Neuron (in vitro differentiated cells): ENCODE results near the gene TMEM229B.

ENCODE experiments used
- H2AFZ ChIP-seq: one replicate; pipeline ENCODE4 v1.6.1; 2013; ENCODE audit warnings: low read depth, mild to moderate bottlenecking, inconsistent platforms, low read length, moderate library complexity
- H3K27me3 ChIP-seq: one replicate; pipeline ENCODE4 v1.6.1; 2013; ENCODE audit warnings: low read length; ENCODE audit not compliant: insufficient read depth
- H3K36me3 ChIP-seq: one replicate; pipeline ENCODE4 v1.6.1; 2013; ENCODE audit warnings: low read length; ENCODE audit not compliant: insufficient read depth
- H3K4me1 ChIP-seq: one replicate; pipeline ENCODE4 v1.6.1; 2013; ENCODE audit warnings: low read length; ENCODE audit not compliant: insufficient read depth
- H3K4me3 ChIP-seq: 2 replicates; pipeline ENCODE4 v1.5.1; 2013; ENCODE audit warnings: mild to moderate bottlenecking, low read length, moderate library complexity
- H3K9me3 ChIP-seq: one replicate; pipeline ENCODE4 v1.6.1; 2013; ENCODE audit warnings: low read length

Gene TMEM229B

DNA sequence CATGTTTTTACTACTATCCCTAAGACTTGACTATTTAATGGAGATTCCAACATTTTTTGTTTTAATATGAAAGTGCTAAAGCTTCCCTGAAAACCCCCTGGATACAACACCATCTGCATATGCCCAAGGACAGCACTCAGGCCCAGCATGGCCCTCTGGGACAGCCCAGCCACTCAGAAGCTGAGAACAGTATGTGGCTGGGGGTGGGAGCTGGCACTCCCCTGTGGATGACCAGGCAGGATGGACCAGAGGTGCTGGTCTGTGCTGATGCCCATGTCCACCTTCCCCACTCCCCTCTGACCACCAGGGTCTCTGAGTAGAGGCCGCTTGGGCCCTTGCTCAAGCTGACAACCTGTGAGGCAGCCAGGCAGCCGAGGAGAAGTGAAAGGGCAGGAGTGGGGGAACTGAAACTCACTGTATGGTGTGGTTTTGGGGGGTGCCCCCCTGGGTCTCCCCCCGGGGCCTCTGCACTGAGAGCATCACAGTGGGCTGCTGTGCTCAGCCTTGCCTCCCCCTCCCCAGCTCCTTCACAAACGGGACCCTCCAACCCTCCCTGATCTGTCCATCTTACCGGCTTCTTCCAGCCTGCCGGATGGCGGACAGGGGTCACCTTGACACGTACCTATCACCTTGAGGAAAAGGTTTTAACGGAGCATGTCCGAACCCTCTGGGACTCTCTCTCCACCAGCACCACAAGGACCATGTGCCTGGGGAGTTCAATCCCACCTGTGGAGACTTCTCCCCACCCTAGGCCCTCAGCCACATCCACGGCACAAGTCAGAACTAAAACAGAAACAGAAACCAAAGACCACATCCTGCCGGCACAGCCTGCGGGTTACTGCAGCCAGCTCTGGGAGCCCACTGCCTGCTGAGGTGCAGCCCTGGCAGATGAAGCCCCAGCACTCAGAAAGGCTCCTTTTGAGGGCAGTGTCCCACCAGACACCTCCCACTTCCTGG is at the start of gene TMEM229B:
Gene TMEM229B, minus strand, starts transcription at position 785 of the 957 bp plus-strand sequence. CDS start 14,798 bp downstream, outside the sequence.
- no peak within 1 kb of the TSS for H2AFZ ChIP-seq
- H3K9me3 ChIP-seq = peaks cover 4% of the 10 kb centered on the region
- no peaks in the 10 kb centered on the region for H3K36me3 ChIP-seq
- H3K4me3 ChIP-seq = no peak within 1 kb of the TSS
- peaks cover 5% of the 10 kb centered on the region for H3K27me3 ChIP-seq
- no peaks in the 10 kb centered on the region for H3K4me1 ChIP-seq

GRCh38 chr14:67537736-67538135 is 49.2 kb upstream of the TMEM229B start:
- H3K9me3 ChIP-seq = no peaks in the 10 kb centered on the region
- H3K36me3 ChIP-seq = no peaks in the 10 kb centered on the region
- no peak overlapping the region for H2AFZ ChIP-seq
- H3K27me3 ChIP-seq = no peaks in the 10 kb centered on the region
- no peak overlapping the region for H3K4me3 ChIP-seq
- H3K4me1 ChIP-seq = peaks cover 17% of the 10 kb centered on the region

DNA sequence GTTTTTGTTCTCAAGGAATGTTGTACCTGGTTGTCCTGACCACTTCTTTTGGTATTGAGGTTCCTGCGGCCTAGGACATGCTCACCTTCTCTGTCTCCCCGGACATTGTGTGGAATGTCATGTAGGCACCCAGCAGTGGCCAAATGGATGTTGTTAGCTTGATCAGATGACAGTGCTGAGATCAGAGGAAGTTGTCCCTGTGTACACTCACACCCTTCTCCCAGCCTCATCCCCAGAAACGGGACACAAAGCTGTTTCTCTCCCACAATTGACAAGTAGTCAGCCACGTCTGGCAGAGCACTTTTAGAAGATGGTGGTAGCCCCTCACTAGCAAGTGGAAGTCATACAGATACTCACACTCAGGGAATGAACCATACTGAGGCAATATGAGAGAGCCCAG is 47.6 kb upstream of the TMEM229B start:
- Histone ChIP-seq H3K4me3 (no peak overlapping the region), H3K36me3 (no peaks in the 10 kb centered on the region), H3K4me1 (peaks cover 17% of the 10 kb centered on the region), H2AFZ (no peak overlapping the region), H3K27me3 (peaks cover 2% of the 10 kb centered on the region), H3K9me3 (no peaks in the 10 kb centered on the region)

- peak overlapping the region; percentile 66 for H3K4me3 ChIP-seq
- peaks cover 17% of the 10 kb centered on the region for H3K27me3 ChIP-seq
Observed at GRCh38 chr14:67533754-67534085, 45.2 kb upstream of the TMEM229B start.

DNA sequence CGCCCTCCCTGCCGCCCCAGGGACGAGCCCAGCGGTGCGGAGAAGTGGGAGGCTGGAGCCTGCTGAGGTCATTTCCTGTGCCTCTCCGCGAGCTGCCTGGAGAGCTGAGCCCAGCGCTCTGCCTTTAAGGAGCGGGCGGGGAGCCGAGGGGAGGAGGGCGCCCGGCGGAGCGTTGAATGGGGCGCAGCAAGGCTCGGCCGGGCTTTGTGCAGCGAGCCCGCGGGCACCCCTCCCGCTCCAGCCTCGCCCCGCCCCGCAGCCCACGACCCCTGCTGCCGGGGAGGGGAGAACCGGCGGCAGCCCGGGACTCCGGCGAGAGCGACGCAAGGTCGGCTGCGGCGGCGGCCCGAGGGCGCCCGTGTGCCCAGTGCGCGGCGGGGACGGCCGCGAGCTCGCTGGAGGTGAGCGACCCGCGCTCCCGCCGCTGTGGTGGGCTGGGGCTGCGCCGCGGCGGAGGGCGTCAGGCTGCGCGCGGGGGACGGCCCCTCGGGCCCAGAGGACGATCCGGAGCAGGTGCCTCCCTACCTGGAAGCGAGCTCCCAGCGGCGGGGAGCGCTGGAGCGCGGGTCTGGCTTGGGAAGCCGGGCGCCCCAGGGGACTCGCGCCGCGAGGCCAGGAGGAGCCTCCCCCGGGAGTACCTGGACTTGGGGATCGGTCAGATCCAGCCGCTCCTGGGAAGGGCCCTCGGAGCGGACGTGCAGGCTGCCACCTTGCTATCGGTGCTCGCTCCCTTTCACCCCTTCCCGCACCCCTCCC is 44.7 kb upstream of the TMEM229B start, which contains the start of gene PLEKHH1:
Gene PLEKHH1, plus strand, starts transcription at position 293 of the 756 bp plus-strand sequence. CDS start 8,578 bp downstream, outside the sequence.
- peak within 1 kb of the TSS; percentile 66 for H3K4me3 ChIP-seq
- H3K27me3 ChIP-seq = peaks cover 17% of the 10 kb centered on the region
- no peaks in the 10 kb centered on the region for H3K36me3 ChIP-seq
- peak within 1 kb of the TSS; percentile 96 for H2AFZ ChIP-seq
- no peaks in the 10 kb centered on the region for H3K9me3 ChIP-seq
- H3K4me1 ChIP-seq = peaks cover 4% of the 10 kb centered on the region

More at GRCh38 chr14:67533754-67534085, 45.2 kb upstream of the TMEM229B start:
- H3K36me3 ChIP-seq = no peaks in the 10 kb centered on the region
- H2AFZ ChIP-seq = peak overlapping the region; percentile 96
- H3K9me3 ChIP-seq = no peaks in the 10 kb centered on the region
- peaks cover 7% of the 10 kb centered on the region for H3K4me1 ChIP-seq

- Histone ChIP-seq H2AFZ (peak overlapping the region; percentile 96), H3K4me3 (peak overlapping the region; percentile 66), H3K4me1 (peaks cover 4% of the 10 kb centered on the region), H3K9me3 (no peaks in the 10 kb centered on the region), H3K36me3 (no peaks in the 10 kb centered on the region), H3K27me3 (peaks cover 17% of the 10 kb centered on the region)
Observed at GRCh38 chr14:67532606-67532997, 44.1 kb upstream of the TMEM229B start.

- Histone ChIP-seq H3K4me1 (peaks cover 4% of the 10 kb centered on the region), H2AFZ (no peak overlapping the region), H3K36me3 (no peaks in the 10 kb centered on the region), H3K4me3 (no peak overlapping the region), H3K9me3 (no peaks in the 10 kb centered on the region), H3K27me3 (peaks cover 17% of the 10 kb centered on the region)
Observed at GRCh38 chr14:67529947-67530935, 41.7 kb upstream of the TMEM229B start.

GRCh38 chr14:67528276-67528675 is 39.8 kb upstream of the TMEM229B start:
- H3K9me3 ChIP-seq = no peaks in the 10 kb centered on the region

GRCh38 chr14:67527756-67528155 is 39.2 kb upstream of the TMEM229B start:
- Histone ChIP-seq H3K4me3 (no peak overlapping the region), H3K4me1 (peaks cover 16% of the 10 kb centered on the region), H3K27me3 (peaks cover 17% of the 10 kb centered on the region)

More at GRCh38 chr14:67528276-67528675, 39.8 kb upstream of the TMEM229B start:
- H2AFZ ChIP-seq = no peak overlapping the region
- peaks cover 17% of the 10 kb centered on the region for H3K27me3 ChIP-seq
- peaks cover 15% of the 10 kb centered on the region for H3K4me1 ChIP-seq
- H3K4me3 ChIP-seq = no peak overlapping the region
- no peaks in the 10 kb centered on the region for H3K36me3 ChIP-seq

DNA sequence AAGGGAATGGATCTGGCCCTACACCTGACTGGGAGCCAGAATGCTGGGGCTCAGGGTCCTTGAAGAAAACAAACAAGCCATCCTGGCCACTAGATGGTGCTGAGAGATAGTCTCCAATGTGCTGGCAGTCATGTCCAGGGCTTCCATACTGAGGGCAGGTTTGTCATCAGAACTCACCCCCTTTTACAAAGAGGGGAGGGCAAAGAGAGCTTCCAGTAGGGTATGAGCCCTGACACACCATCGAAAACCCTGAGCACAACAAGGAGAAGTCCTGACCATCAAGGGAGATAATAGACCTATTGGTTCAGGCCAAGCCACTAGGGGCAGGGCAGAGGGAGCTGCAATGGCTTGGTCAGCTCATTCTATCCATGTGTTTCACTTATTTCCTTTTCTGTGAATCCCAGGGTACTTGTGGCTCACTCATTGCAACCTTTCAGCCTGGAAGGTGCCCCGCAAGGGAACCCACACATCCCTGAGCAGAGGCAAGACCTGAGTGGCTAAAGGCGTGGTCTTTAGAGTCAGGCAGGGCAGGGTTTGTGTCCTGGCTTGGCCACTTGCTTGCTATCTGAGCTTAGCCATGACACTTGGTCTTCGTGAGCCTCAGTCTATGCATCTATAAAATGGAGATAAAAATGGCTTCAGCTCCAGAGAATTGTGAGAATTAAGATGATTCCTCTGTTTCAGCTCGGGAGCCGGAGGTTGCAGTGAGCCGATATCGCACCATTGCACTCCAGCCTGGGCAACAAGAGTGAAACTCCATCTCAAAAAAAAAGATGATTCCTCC is 38.3 kb upstream of the TMEM229B start:
- Histone ChIP-seq H3K4me1 (peaks cover 16% of the 10 kb centered on the region), H3K9me3 (no peaks in the 10 kb centered on the region), H3K4me3 (no peak overlapping the region), H3K36me3 (no peaks in the 10 kb centered on the region), H2AFZ (no peak overlapping the region), H3K27me3 (peaks cover 17% of the 10 kb centered on the region)

More at GRCh38 chr14:67527756-67528155, 39.2 kb upstream of the TMEM229B start:
- Histone ChIP-seq H3K9me3 (no peaks in the 10 kb centered on the region), H2AFZ (no peak overlapping the region), H3K36me3 (no peaks in the 10 kb centered on the region)

- Histone ChIP-seq H3K9me3 (no peaks in the 10 kb centered on the region), H2AFZ (no peak overlapping the region), H3K36me3 (no peaks in the 10 kb centered on the region), H3K27me3 (peaks cover 21% of the 10 kb centered on the region), H3K4me3 (no peak overlapping the region), H3K4me1 (peaks cover 16% of the 10 kb centered on the region)
Observed at GRCh38 chr14:67526181-67526580, 37.7 kb upstream of the TMEM229B start.
